ENCODE data around the gene USP11. TPM values are rescaled to one million over a fixed set of nuclear protein-coding genes. Genes with fewer than 3 reads are reported as not detected.

Gene USP11
- 194 and 203 TPM in 2 replicates for total RNA-seq
- long read RNA-seq, transcript USP11-204 (21 exons, 3,515 nt) = major isoform, 240 of 359 reads
- long read RNA-seq, partial matches to known transcripts = 67 of 359 reads
- long read RNA-seq, other reads (novel, unspliced or antisense) = 52 of 359 reads

DNA sequence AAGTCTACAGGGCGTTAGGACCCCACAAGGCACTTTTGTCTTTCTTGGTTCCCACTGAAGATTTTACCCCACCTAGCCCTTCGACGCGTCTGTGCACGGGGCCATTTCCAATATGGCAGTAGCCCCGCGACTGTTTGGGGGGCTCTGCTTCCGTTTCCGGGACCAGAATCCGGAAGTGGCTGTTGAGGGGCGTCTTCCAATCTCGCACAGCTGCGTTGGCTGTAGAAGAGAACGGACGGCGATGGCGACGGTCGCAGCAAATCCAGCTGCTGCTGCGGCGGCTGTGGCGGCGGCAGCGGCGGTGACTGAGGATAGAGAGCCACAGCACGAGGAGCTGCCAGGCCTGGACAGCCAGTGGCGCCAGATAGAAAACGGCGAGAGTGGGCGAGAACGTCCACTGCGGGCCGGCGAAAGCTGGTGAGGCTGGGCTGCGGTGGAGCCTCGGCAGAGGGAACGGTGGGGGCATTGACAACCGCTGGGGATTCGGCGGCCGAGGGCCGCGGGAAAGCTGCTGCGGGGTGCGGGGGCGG, at the start of gene USP11:
USP11 (plus strand) TSS at position 207 of the 530 bp plus-strand sequence; CDS start at position 242, 35 bp downstream.
- H3K36me3 Mint-ChIP-seq (ENCODE audit: unreplicated experiment) = peaks cover 21% of the 10 kb centered on the region
- TF ChIP-seq, protein P1, sequence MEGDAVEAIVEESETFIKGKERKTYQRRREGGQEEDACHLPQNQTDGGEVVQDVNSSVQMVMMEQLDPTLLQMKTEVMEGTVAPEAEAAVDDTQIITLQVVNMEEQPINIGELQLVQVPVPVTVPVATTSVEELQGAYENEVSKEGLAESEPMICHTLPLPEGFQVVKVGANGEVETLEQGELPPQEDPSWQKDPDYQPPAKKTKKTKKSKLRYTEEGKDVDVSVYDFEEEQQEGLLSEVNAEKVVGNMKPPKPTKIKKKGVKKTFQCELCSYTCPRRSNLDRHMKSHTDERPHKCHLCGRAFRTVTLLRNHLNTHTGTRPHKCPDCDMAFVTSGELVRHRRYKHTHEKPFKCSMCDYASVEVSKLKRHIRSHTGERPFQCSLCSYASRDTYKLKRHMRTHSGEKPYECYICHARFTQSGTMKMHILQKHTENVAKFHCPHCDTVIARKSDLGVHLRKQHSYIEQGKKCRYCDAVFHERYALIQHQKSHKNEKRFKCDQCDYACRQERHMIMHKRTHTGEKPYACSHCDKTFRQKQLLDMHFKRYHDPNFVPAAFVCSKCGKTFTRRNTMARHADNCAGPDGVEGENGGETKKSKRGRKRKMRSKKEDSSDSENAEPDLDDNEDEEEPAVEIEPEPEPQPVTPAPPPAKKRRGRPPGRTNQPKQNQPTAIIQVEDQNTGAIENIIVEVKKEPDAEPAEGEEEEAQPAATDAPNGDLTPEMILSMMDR (IDR thresholded peaks at IDR 0.05) = no peak
- peak within 1 kb of the TSS; percentile 96 for H3K4me3 Mint-ChIP-seq (ENCODE audit: unreplicated experiment)
- H3K27me3 Mint-ChIP-seq (ENCODE audit: unreplicated experiment) = no peaks in the 10 kb centered on the region
- H3K27ac Mint-ChIP-seq (ENCODE audit: unreplicated experiment) = peak within 1 kb of the TSS; percentile 100
- DNase-seq (ENCODE audit: extremely low spot score, unreplicated experiment) = no peak
- H3K4me1 Mint-ChIP-seq (ENCODE audit: unreplicated experiment) = peaks cover 37% of the 10 kb centered on the region
- no peaks in the 10 kb centered on the region for H3K9me3 Mint-ChIP-seq (ENCODE audit: unreplicated experiment)

DNA sequence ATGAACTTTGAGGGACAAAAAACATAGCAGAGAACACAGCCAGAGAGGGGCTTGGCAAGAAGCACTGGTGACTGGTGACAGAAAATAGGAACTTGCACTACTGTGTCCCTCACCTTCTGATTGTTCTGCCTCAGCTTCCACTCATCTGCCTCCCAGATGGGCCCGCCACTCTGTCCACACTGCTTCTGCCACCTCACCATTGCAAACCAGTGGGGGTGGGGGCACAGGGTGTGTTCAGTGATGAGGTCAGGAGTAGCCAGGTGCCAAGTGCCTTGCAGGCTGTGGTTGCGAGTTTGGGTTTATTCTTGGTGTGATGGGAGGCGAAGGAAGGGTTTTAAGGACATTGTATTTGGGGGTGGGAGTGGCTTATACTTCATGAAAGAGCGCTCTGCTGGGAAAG, 48.3 kb upstream of the USP11 start:
- Mint-ChIP-seq H3K9me3 (ENCODE audit: unreplicated experiment) (no peaks in the 10 kb centered on the region), H3K36me3 (ENCODE audit: unreplicated experiment) (peaks cover 5% of the 10 kb centered on the region), H3K4me1 (ENCODE audit: unreplicated experiment) (no peaks in the 10 kb centered on the region), H3K27ac (ENCODE audit: unreplicated experiment) (no peak overlapping the region), H3K4me3 (ENCODE audit: unreplicated experiment) (no peak overlapping the region), H3K27me3 (ENCODE audit: unreplicated experiment) (no peaks in the 10 kb centered on the region)
- TF ChIP-seq, protein P1 (IDR thresholded peaks at IDR 0.05) = no peak
- no peak for DNase-seq (ENCODE audit: extremely low spot score, unreplicated experiment)

DNA sequence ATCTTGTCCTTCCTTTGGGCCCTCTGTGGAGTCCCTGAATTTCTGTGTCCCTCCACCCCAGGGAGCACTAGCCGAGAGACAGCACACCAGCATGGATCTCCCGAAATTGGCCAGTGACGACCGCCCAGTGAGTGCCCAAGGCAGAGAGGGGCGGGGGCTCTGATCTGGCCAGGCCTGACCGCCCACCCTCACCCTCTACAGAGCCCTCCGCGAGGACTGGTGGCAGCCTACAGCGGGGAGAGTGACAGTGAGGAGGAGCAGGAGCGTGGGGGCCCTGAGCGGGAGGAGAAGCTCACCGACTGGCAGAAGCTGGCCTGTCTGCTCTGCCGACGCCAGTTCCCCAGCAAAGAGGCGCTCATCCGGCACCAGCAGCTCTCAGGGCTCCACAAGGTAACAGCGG, 47.6 kb upstream of the USP11 start:
- no peak overlapping the region for H3K4me3 Mint-ChIP-seq (ENCODE audit: unreplicated experiment)
- H3K27ac Mint-ChIP-seq (ENCODE audit: unreplicated experiment) = no peak overlapping the region
- no peaks in the 10 kb centered on the region for H3K9me3 Mint-ChIP-seq (ENCODE audit: unreplicated experiment)
- H3K36me3 Mint-ChIP-seq (ENCODE audit: unreplicated experiment) = peaks cover 5% of the 10 kb centered on the region
- H3K4me1 Mint-ChIP-seq (ENCODE audit: unreplicated experiment) = peaks cover under 1% of the 10 kb centered on the region
- no peaks in the 10 kb centered on the region for H3K27me3 Mint-ChIP-seq (ENCODE audit: unreplicated experiment)
- TF ChIP-seq, protein P1 (IDR thresholded peaks at IDR 0.05) = no peak
- no peak for DNase-seq (ENCODE audit: extremely low spot score, unreplicated experiment)

DNA sequence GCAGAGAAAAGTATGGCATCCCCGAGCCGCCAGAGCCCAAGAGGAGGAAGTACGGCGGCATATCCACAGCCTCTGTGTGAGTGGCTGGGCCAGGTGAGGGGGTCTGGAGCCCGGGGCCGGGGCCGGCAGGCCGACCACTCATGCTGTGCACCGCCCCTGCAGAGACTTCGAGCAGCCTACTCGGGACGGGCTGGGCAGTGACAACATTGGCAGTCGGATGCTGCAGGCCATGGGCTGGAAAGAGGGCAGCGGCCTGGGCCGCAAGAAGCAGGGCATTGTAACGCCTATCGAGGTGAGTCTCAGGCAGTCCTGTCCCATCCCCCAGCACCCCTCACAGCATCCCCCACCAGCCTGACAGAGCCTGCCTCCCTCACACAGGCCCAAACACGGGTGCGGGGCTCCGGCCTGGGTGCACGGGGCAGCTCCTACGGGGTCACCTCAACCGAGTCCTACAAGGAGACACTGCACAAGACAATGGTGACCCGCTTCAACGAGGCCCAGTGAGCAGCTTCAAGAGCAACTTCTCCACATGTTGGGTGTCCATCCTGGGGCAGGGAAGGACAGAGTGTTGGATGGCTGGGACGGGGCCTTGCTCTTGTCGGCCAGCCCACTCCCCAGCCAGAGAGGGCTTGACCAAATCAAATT, 46.6 kb upstream of the USP11 start:
- TF ChIP-seq, protein P1 (IDR thresholded peaks at IDR 0.05) = no peak
- H3K36me3 Mint-ChIP-seq (ENCODE audit: unreplicated experiment) = peaks cover 5% of the 10 kb centered on the region
- no peak for DNase-seq (ENCODE audit: extremely low spot score, unreplicated experiment)
- H3K9me3 Mint-ChIP-seq (ENCODE audit: unreplicated experiment) = no peaks in the 10 kb centered on the region
- H3K4me3 Mint-ChIP-seq (ENCODE audit: unreplicated experiment) = no peak overlapping the region
- H3K27me3 Mint-ChIP-seq (ENCODE audit: unreplicated experiment) = no peaks in the 10 kb centered on the region
- no peak overlapping the region for H3K27ac Mint-ChIP-seq (ENCODE audit: unreplicated experiment)
- H3K4me1 Mint-ChIP-seq (ENCODE audit: unreplicated experiment) = peaks cover 5% of the 10 kb centered on the region

DNA sequence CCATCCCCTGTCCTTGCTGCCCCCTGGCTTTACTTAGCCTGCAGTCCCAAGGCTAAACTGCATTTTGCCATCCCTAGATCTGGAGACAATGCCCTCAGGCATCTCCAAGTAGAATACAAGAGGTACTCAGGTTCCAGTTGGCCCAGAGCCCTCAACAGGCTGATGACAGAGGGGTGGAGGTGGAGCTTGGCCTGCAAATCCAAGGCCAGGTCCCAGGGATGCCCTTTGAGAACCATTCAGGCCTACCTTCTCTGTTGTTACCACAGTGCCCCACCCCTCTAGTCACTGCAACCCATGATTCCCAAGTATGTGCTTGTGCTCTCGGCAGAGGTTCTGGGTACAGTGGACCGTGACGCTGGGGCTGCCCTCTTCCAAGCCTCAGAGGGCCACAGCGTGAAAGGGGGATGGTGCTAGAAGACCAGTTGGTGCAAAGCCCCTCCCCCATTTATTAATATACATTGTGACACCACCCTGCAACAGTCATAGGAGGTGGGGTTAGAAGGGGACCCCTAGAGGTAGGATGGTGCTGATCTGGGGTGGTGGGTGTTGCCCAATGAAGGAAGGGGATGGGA, 45.6 kb upstream of the USP11 start:
- H3K9me3 Mint-ChIP-seq (ENCODE audit: unreplicated experiment) = no peaks in the 10 kb centered on the region
- peaks cover 5% of the 10 kb centered on the region for H3K36me3 Mint-ChIP-seq (ENCODE audit: unreplicated experiment)
- H3K4me1 Mint-ChIP-seq (ENCODE audit: unreplicated experiment) = peaks cover 5% of the 10 kb centered on the region
- no peak for DNase-seq (ENCODE audit: extremely low spot score, unreplicated experiment)
- TF ChIP-seq, protein P1 (IDR thresholded peaks at IDR 0.05) = no peak
- no peak overlapping the region for H3K27ac Mint-ChIP-seq (ENCODE audit: unreplicated experiment)
- H3K27me3 Mint-ChIP-seq (ENCODE audit: unreplicated experiment) = no peaks in the 10 kb centered on the region
- no peak overlapping the region for H3K4me3 Mint-ChIP-seq (ENCODE audit: unreplicated experiment)
